ENCODE data around the gene ST6GALNAC3. TPM values are rescaled to one million over a fixed set of nuclear protein-coding genes. Genes with fewer than 3 reads are reported as not detected.

ST6GALNAC3 gene
- total RNA-seq, 1 experiment from 2014 or later: 2.2 TPM

DNA sequence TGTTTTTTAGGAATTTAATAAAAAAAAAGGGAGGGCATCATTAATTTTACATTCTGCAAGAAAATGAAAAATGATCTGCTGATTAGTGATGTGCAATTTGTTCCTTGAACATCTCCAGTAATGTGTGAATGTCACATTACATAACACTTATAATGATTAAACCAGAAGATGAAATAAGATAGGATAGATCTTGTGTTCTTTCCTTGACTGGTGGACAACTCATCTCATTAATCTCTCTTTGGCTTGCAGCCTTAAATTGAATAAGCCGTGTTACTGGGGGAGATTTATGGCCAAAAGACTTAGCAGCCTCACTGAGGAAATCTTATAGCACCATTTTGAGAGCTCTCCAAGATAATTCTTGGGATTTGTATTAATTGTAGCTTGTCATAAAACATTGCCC is 217.2 kb downstream of the ST6GALNAC3 start:
- ChIA-PET CTCF (no interaction called here), RAD21 (ENCODE audit: low non-redundant PET in 1 of 2, low total read pairs in 2 of 2, uncharacterized antibody in 2 of 2, unreplicated experiment in 2 of 2) (no interaction called here), POLR2A (no interaction called here)
- intact Hi-C loops (cut with micrococcal nuclease): no loop called here
- no peaks in the 10 kb centered on the region for H3K27me3 ChIP-seq (ENCODE audit: insufficient read depth, low read length)
- no peak overlapping the region for H3K27ac ChIP-seq (ENCODE audit: low read depth, low read length)
- no peaks in the 10 kb centered on the region for H3K9me3 ChIP-seq (ENCODE audit: control insufficient read depth in 1 of 2, insufficient read depth in 1 of 2, low read depth in 1 of 2, low read length in 2 of 2)
- H3K4me1 ChIP-seq (ENCODE audit: control insufficient read depth in 1 of 2, insufficient read depth in 2 of 2, low read length in 2 of 2): peaks cover 3 to 12% of the 10 kb centered on the region in 2 experiments; a peak in 2 of 4 replicates
- no peak overlapping the region for H2AFZ ChIP-seq (ENCODE audit: low read depth, low read length, poor library complexity, severe bottlenecking)
- no TSS peak for BruUV-seq (replicated peaks)
- H4K20me1 ChIP-seq (ENCODE audit: insufficient read depth): no peaks in the 10 kb centered on the region
- no peaks in the 10 kb centered on the region for H3K36me3 ChIP-seq (ENCODE audit: control insufficient read depth in 1 of 2, insufficient read depth in 2 of 2, low read length in 2 of 2)
- H3K79me2 ChIP-seq (ENCODE audit: insufficient read depth, low read length): no peaks in the 10 kb centered on the region
- H3K4me3 ChIP-seq (replicated peaks in 1 of 2; ENCODE audit: low read depth in 1 of 2, low read length in 2 of 2): no peak overlapping the region
- no peak for TF ChIP-seq POLR2A (IDR thresholded peaks at IDR 0.05; ENCODE audit: borderline replicate concordance, extremely low read depth, insufficient read depth, insufficient read length)
- no peak for TF ChIP-seq CBX3 (IDR thresholded peaks at IDR 0.05; ENCODE audit: low read depth)
- TF ChIP-seq TCF7L2 (IDR thresholded peaks at IDR 0.05; ENCODE audit: borderline replicate concordance, extremely low read depth, insufficient read depth, insufficient read length): no peak
- TF ChIP-seq, protein P1, sequence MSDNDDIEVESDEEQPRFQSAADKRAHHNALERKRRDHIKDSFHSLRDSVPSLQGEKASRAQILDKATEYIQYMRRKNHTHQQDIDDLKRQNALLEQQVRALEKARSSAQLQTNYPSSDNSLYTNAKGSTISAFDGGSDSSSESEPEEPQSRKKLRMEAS (IDR thresholded peaks at IDR 0.05): no peak
- TF ChIP-seq SP1 (IDR thresholded peaks at IDR 0.05; ENCODE audit: low read depth): no peak
- no peak for TF ChIP-seq SIN3A (IDR thresholded peaks at IDR 0.05; ENCODE audit: low read depth)
- TF ChIP-seq ZNF274 (IDR thresholded peaks at IDR 0.05; ENCODE audit: low read depth, low read length): no peak
- TF ChIP-seq SRF (IDR thresholded peaks at IDR 0.05; ENCODE audit: low read depth): no peak
- TF ChIP-seq POLR2AphosphoS5 (IDR thresholded peaks at IDR 0.05; ENCODE audit: low read depth, low read length): no peak
- TF ChIP-seq EZH2phosphoT487 (IDR thresholded peaks at IDR 0.05; ENCODE audit: borderline replicate concordance): no peak
- TF ChIP-seq JUND (IDR thresholded peaks at IDR 0.05): no peak
- TF ChIP-seq, protein P2, sequence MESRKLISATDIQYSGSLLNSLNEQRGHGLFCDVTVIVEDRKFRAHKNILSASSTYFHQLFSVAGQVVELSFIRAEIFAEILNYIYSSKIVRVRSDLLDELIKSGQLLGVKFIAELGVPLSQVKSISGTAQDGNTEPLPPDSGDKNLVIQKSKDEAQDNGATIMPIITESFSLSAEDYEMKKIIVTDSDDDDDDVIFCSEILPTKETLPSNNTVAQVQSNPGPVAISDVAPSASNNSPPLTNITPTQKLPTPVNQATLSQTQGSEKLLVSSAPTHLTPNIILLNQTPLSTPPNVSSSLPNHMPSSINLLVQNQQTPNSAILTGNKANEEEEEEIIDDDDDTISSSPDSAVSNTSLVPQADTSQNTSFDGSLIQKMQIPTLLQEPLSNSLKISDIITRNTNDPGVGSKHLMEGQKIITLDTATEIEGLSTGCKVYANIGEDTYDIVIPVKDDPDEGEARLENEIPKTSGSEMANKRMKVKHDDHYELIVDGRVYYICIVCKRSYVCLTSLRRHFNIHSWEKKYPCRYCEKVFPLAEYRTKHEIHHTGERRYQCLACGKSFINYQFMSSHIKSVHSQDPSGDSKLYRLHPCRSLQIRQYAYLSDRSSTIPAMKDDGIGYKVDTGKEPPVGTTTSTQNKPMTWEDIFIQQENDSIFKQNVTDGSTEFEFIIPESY (IDR thresholded peaks at IDR 0.05; ENCODE audit: extremely low read depth, insufficient replicate concordance, low read length): no peak
- TF ChIP-seq, protein P3, sequence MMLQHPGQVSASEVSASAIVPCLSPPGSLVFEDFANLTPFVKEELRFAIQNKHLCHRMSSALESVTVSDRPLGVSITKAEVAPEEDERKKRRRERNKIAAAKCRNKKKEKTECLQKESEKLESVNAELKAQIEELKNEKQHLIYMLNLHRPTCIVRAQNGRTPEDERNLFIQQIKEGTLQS (IDR thresholded peaks at IDR 0.05): no peak
- TF ChIP-seq ZFX (IDR thresholded peaks at IDR 0.05): no peak
- no peak for TF ChIP-seq FOSL1 (IDR thresholded peaks at IDR 0.05; ENCODE audit: low read depth)
- TF ChIP-seq CEBPB (IDR thresholded peaks at IDR 0.05; ENCODE audit: low read depth): no peak
- TF ChIP-seq, protein P4, sequence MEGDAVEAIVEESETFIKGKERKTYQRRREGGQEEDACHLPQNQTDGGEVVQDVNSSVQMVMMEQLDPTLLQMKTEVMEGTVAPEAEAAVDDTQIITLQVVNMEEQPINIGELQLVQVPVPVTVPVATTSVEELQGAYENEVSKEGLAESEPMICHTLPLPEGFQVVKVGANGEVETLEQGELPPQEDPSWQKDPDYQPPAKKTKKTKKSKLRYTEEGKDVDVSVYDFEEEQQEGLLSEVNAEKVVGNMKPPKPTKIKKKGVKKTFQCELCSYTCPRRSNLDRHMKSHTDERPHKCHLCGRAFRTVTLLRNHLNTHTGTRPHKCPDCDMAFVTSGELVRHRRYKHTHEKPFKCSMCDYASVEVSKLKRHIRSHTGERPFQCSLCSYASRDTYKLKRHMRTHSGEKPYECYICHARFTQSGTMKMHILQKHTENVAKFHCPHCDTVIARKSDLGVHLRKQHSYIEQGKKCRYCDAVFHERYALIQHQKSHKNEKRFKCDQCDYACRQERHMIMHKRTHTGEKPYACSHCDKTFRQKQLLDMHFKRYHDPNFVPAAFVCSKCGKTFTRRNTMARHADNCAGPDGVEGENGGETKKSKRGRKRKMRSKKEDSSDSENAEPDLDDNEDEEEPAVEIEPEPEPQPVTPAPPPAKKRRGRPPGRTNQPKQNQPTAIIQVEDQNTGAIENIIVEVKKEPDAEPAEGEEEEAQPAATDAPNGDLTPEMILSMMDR (IDR thresholded peaks at IDR 0.05 in 2 of 3, conservative IDR thresholded peaks at IDR 0.05 in 1 of 3; ENCODE audit: borderline replicate concordance in 1 of 3, insufficient read depth in 1 of 3, low read depth in 2 of 3, low read length in 2 of 3): no peak
- TF ChIP-seq EGR1 (IDR thresholded peaks at IDR 0.05; ENCODE audit: low read depth): no peak
- no peak for TF ChIP-seq RAD21 (IDR thresholded peaks at IDR 0.05; ENCODE audit: low read depth)
- no peak overlapping the region for H3K4me2 ChIP-seq (ENCODE audit: low read length)
- no peak overlapping the region for H3K9ac ChIP-seq (ENCODE audit: low read length)
- no peak for DNase-seq (ENCODE audit: low read depth, low spot score)
- no peak for ATAC-seq
- no peaks in the 10 kb centered on the region for H3K9me2 ChIP-seq (ENCODE audit: insufficient read depth)

Measured in HCT116 (cell line).